Hematopoietic multipotent progenitor cell treated with erythropoietin and hydrocortisone succinate and interleukin-3 and kit ligand, for 8 days (in vitro differentiated cells): ENCODE measurements around the gene TBL2.
"Not testable (repeated sequence)": the region's sequence is repeated elsewhere in the genome, so short reads cannot be mapped to it uniquely, and the experiment has no call there.

ENCODE experiments used
- DNase-seq: peaks from one replicate; pipeline ENCODE4 v3.0.0-alpha.2; 2015

The TBL2 gene

DNA sequence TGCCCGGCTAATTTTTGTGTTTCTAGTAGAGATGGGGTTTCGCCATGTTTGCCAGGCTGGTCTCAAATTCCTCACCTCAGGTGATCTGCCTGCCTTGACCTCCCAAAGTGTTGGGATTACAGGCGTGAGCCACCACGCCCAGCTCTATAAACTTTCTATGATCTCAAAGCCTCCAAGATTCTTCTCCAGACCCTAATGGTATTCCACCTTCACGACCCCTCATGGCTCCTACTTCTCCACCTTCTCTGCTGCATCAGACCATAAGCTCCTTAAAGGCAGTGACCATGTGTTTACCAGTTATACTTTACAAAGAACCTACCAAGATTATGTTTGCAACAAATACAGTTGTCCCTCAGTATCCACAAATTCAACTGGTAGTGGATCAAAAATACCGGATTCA lies 46.2 kb downstream of the TBL2 start:
- no peak for DNase-seq

DNA sequence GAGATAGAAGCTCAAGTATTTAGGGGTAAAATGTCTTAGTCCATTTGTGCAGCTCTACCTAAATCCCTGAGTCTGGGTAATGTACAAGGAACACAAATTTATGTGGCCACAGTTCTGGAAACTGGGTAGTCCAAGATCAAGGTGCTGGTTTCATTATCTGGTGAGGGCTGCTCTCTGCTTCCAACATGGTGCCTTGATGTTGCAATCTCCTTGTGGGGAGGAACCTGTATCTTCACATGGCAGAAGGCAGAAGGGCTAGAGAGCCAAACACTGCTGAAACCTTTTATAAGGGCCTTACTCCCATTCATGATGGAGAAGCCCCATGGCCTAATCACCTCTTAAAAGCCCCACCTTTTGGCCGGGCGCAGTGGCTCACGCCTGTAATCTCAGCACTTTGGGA lies 47.6 kb downstream of the TBL2 start:
- peak; percentile 25 for DNase-seq

- peak; percentile 21 for DNase-seq
These were observed 51.2 kb downstream of the TBL2 start for GRCh38 chr7:73526896-73527821.

- not testable (repeated sequence) for DNase-seq
These were observed 52.3 kb downstream of the TBL2 start for GRCh38 chr7:73526158-73526494.

GRCh38 chr7:73522105-73522872 lies 56.1 kb downstream of the TBL2 start, which contains the start of gene BAZ1B:
BAZ1B (minus strand) TSS chr7:73522293; CDS start chr7:73521933, 360 bp downstream.
- DNase-seq: peak; percentile 98

- DNase-seq: no peak
These were observed 56.7 kb downstream of the TBL2 start for GRCh38 chr7:73521636-73522104.

- DNase-seq: peak; percentile 17
These were observed 57.4 kb downstream of the TBL2 start for GRCh38 chr7:73520673-73521635.

- DNase-seq: peak; percentile 74
These were observed 58.3 kb downstream of the TBL2 start for GRCh38 chr7:73519867-73520672.

DNA sequence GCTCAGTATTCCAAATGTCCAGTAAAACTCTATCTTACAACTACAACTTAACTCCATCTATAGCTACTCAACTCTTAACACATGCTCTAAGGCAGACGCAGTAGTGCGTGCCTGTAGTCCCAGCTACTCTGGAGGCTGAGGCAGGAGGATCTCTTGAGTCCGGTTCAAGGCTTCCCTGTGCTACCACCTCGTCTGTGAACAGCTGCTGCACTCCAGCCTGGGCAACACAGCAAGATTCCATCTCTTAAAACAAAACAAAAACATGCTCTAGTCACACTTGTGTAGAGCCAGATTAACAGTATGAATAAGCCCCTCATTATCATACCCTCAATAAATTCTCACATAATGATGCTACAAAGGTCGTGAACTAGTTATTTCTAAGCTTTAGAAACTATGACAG lies 59.9 kb downstream of the TBL2 start:
- DNase-seq: no peak
